Measurements from ENCODE around the gene NBL1.

The NBL1 gene

GRCh38 chr1:19640363-19641316 is 3.5 kb upstream of the NBL1 start:
- no peaks in the 10 kb centered on the region for H3K36me3 ChIP-seq
- peaks cover 0 to 18% (median 13%) of the 10 kb centered on the region in 10 experiments; a peak in 16 of 20 replicates for H3K4me1 ChIP-seq
- no peak overlapping the region for H3K27ac ChIP-seq
- H3K9me3 ChIP-seq (replicated peaks in 1 of 11): no peaks in the 10 kb centered on the region
- H4K20me1 ChIP-seq: peaks cover 0 to 27% (median 11%) of the 10 kb centered on the region in 11 experiments; a peak in 16 of 22 replicates
- no peak overlapping the region for H3K4me2 ChIP-seq
- peaks cover 37 to 56% (median 48%) of the 10 kb centered on the region in 11 experiments for H3K27me3 ChIP-seq
- TF ChIP-seq Cebpa-rat (IDR thresholded peaks at IDR 0.05): no peak
- H3K9ac ChIP-seq: no peak overlapping the region
- H3K4me3 ChIP-seq: no peak overlapping the region

- Histone ChIP-seq H3K36me3 (no peaks in the 10 kb centered on the region), H4K20me1 (peaks cover 0 to 47% (median 28%) of the 10 kb centered on the region in 11 experiments; a peak in 17 of 22 replicates), H3K4me2 (peak overlapping the region in 8 of 11 experiments; percentile 92 to 100 (median 96); a peak in 17 of 22 replicates), H3K27ac (no peak overlapping the region), H3K27me3 (peaks cover 57 to 81% (median 72%) of the 10 kb centered on the region in 11 experiments), H3K9me3 (replicated peaks in 1 of 11) (no peaks in the 10 kb centered on the region), H3K9ac (0 out of 22 replicates have a peak overlapping the region, but pooled peaks of 1 of the 11 experiments have one; percentile 82), H3K4me1 (peaks cover 0 to 27% (median 15%) of the 10 kb centered on the region in 10 experiments; a peak in 16 of 20 replicates), H3K4me3 (peak overlapping the region in 4 of 10 experiments; percentile 76 to 83 (median 80); a peak in 4 of 20 replicates)
- no peak for TF ChIP-seq Cebpa-rat (IDR thresholded peaks at IDR 0.05)
These were observed 990 bp upstream of the NBL1 start for GRCh38 chr1:19643121-19643520.

- Histone ChIP-seq H3K27ac (peak overlapping the region in 10 of 11 experiments; percentile 25 to 60 (median 48); a peak in 18 of 22 replicates), H3K9ac (peak overlapping the region; percentile 68 to 82 (median 77)), H3K4me2 (peak overlapping the region; percentile 86 to 100 (median 95))
These were observed 227 bp downstream of the NBL1 start for GRCh38 chr1:19644395-19644680.

GRCh38 chr1:19644681-19645410 is 735 bp downstream of the NBL1 start:
- peak overlapping the region; percentile 68 to 82 (median 77) for H3K9ac ChIP-seq
- H3K9me3 ChIP-seq (replicated peaks in 1 of 11): no peaks in the 10 kb centered on the region
- H3K4me1 ChIP-seq: peaks cover 0 to 27% (median 15%) of the 10 kb centered on the region in 10 experiments; a peak in 16 of 20 replicates
- H4K20me1 ChIP-seq: peaks cover 0 to 51% (median 29%) of the 10 kb centered on the region in 11 experiments; a peak in 17 of 22 replicates
- H3K36me3 ChIP-seq: no peaks in the 10 kb centered on the region
- peak overlapping the region; percentile 76 to 83 (median 80) for H3K4me3 ChIP-seq
- H3K27ac ChIP-seq: peak overlapping the region in 10 of 11 experiments; percentile 25 to 60 (median 48); a peak in 18 of 22 replicates
- peak overlapping the region; percentile 86 to 100 (median 95) for H3K4me2 ChIP-seq
- no peak for TF ChIP-seq Cebpa-rat (IDR thresholded peaks at IDR 0.05)
- H3K27me3 ChIP-seq: peaks cover 57 to 83% (median 72%) of the 10 kb centered on the region in 11 experiments

More at GRCh38 chr1:19644395-19644680, 227 bp downstream of the NBL1 start:
- peaks cover 0 to 51% (median 29%) of the 10 kb centered on the region in 11 experiments; a peak in 17 of 22 replicates for H4K20me1 ChIP-seq
- peak overlapping the region; percentile 76 to 83 (median 80) for H3K4me3 ChIP-seq
- peaks cover 57 to 83% (median 72%) of the 10 kb centered on the region in 11 experiments for H3K27me3 ChIP-seq
- H3K9me3 ChIP-seq (replicated peaks in 1 of 11): no peaks in the 10 kb centered on the region
- H3K36me3 ChIP-seq: no peaks in the 10 kb centered on the region
- peaks cover 0 to 27% (median 15%) of the 10 kb centered on the region in 10 experiments; a peak in 16 of 20 replicates for H3K4me1 ChIP-seq
- TF ChIP-seq Cebpa-rat (IDR thresholded peaks at IDR 0.05): no peak

- Histone ChIP-seq H3K27me3 (peaks cover 57 to 78% (median 72%) of the 10 kb centered on the region in 11 experiments), H3K36me3 (no peaks in the 10 kb centered on the region), H3K4me2 (peak overlapping the region; percentile 86 to 100 (median 95)), H3K9me3 (replicated peaks in 1 of 11) (no peaks in the 10 kb centered on the region), H3K9ac (peak overlapping the region in 6 of 11 experiments; percentile 68 to 82 (median 76); a peak in 5 of 22 replicates), H4K20me1 (peaks cover 0 to 56% (median 34%) of the 10 kb centered on the region in 11 experiments; a peak in 17 of 22 replicates), H3K27ac (no peak overlapping the region), H3K4me1 (peaks cover 0 to 27% (median 15%) of the 10 kb centered on the region in 10 experiments; a peak in 16 of 20 replicates), H3K4me3 (peak overlapping the region; percentile 76 to 83 (median 80); a peak in 17 of 20 replicates)
- no peak for TF ChIP-seq Cebpa-rat (IDR thresholded peaks at IDR 0.05)
These were observed 1.5 kb downstream of the NBL1 start for GRCh38 chr1:19645411-19646251.

GRCh38 chr1:19646377-19647319 is 2.5 kb downstream of the NBL1 start:
- H3K4me3 ChIP-seq: no peak overlapping the region
- no peaks in the 10 kb centered on the region for H3K9me3 ChIP-seq (replicated peaks in 1 of 11)
- H3K36me3 ChIP-seq: no peaks in the 10 kb centered on the region
- peaks cover 57 to 68% (median 65%) of the 10 kb centered on the region in 11 experiments for H3K27me3 ChIP-seq
- H3K4me2 ChIP-seq: peak overlapping the region in 4 of 11 experiments; percentile 2 to 95 (median 14); a peak in 2 of 22 replicates
- H3K9ac ChIP-seq: no peak overlapping the region
- H3K27ac ChIP-seq: no peak overlapping the region
- H3K4me1 ChIP-seq: peaks cover 0 to 27% (median 15%) of the 10 kb centered on the region in 10 experiments; a peak in 16 of 20 replicates
- TF ChIP-seq Cebpa-rat (IDR thresholded peaks at IDR 0.05): no peak
- H4K20me1 ChIP-seq: peaks cover 0 to 61% (median 35%) of the 10 kb centered on the region in 11 experiments; a peak in 17 of 22 replicates

- peaks cover 50 to 58% (median 55%) of the 10 kb centered on the region in 11 experiments for H3K27me3 ChIP-seq
- peaks cover 0 to 27% (median 15%) of the 10 kb centered on the region in 10 experiments; a peak in 16 of 20 replicates for H3K4me1 ChIP-seq
- H3K9me3 ChIP-seq (replicated peaks in 1 of 11): no peaks in the 10 kb centered on the region
- peaks cover 0 to 67% (median 35%) of the 10 kb centered on the region in 11 experiments; a peak in 17 of 22 replicates for H4K20me1 ChIP-seq
- H3K36me3 ChIP-seq: no peaks in the 10 kb centered on the region
- no peak overlapping the region for H3K4me3 ChIP-seq
- H3K27ac ChIP-seq: no peak overlapping the region
- H3K9ac ChIP-seq: no peak overlapping the region
- TF ChIP-seq Cebpa-rat (IDR thresholded peaks at IDR 0.05): no peak
- H3K4me2 ChIP-seq: peak overlapping the region in 4 of 11 experiments; percentile 3 to 21 (median 13); a peak in 2 of 22 replicates
These were observed 3.5 kb downstream of the NBL1 start for GRCh38 chr1:19647643-19648042.

Data from BLaER1 treated with 17β-estradiol and CSF1 and Interleukin-3, amounts not matched to agents 10 nM and 100 nM (cell line).